GM18511 (cell line): ENCODE results near the gene BLOC1S6.
"Not testable (repeated sequence)": the region's sequence is repeated elsewhere in the genome, so short reads cannot be mapped to it uniquely, and the experiment has no call there.

Experiments
- ATAC-seq: cut with Tn5 transposase; IDR thresholded peaks from one replicate; pipeline ENCODE4 v1.9.1; 2021; ENCODE audit warnings: mild to moderate bottlenecking, moderate library complexity; ENCODE audit not compliant: unreplicated experiment

The BLOC1S6 gene

GRCh38 chr15:45637552-45638033 is 50.4 kb downstream of the BLOC1S6 start:
- peak; percentile 41 for ATAC-seq

GRCh38 chr15:45640616-45641015 is 53.4 kb downstream of the BLOC1S6 start:
- ATAC-seq: no peak

- no peak for ATAC-seq
Observed at GRCh38 chr15:45641374-45641781, 54.2 kb downstream of the BLOC1S6 start.

- no peak for ATAC-seq
Observed at GRCh38 chr15:45641999-45642932, 55.1 kb downstream of the BLOC1S6 start.

GRCh38 chr15:45644437-45644836 is 57.3 kb downstream of the BLOC1S6 start:
- no peak for ATAC-seq

- ATAC-seq: no peak
Observed at GRCh38 chr15:45645026-45645980, 58.1 kb downstream of the BLOC1S6 start.

- no peak for ATAC-seq
Observed at GRCh38 chr15:45646220-45646619, 59.0 kb downstream of the BLOC1S6 start.

GRCh38 chr15:45647828-45648227 is 60.6 kb downstream of the BLOC1S6 start:
- no peak for ATAC-seq

- no peak for ATAC-seq
Observed at GRCh38 chr15:45648521-45649200, 61.5 kb downstream of the BLOC1S6 start.

- not testable (repeated sequence) for ATAC-seq
Observed at GRCh38 chr15:45650007-45650406, 62.8 kb downstream of the BLOC1S6 start.

GRCh38 chr15:45650889-45651525 is 63.8 kb downstream of the BLOC1S6 start:
- ATAC-seq: no peak

- no peak for ATAC-seq
Observed at GRCh38 chr15:45653702-45654424, 66.7 kb downstream of the BLOC1S6 start.

- ATAC-seq: no peak
Observed at GRCh38 chr15:45654749-45655148, 67.6 kb downstream of the BLOC1S6 start.

- no peak for ATAC-seq
Observed at GRCh38 chr15:45657254-45657653, 70.1 kb downstream of the BLOC1S6 start.

GRCh38 chr15:45657764-45658545 is 70.8 kb downstream of the BLOC1S6 start:
- no peak for ATAC-seq
